Hepatocyte (in vitro differentiated cells): Measurements from ENCODE around the gene ABCA3.

Experiments used
- CTCF ChIP-seq: fragments of 200-600 bp; sonication (generic); IDR thresholded peaks from 2 replicates; pipeline ENCODE4 v1.5.1; 2016; ENCODE audit warnings: antibody characterized with exemption, mild to moderate bottlenecking; ENCODE audit not compliant: poor library complexity
- EZH2 ChIP-seq: fragments of 200-600 bp; sonication (generic); IDR thresholded peaks from 2 replicates; pipeline ENCODE4 v1.6.1; 2016; ENCODE audit warnings: antibody characterized with exemption, mild to moderate bottlenecking, borderline replicate concordance

DNA sequence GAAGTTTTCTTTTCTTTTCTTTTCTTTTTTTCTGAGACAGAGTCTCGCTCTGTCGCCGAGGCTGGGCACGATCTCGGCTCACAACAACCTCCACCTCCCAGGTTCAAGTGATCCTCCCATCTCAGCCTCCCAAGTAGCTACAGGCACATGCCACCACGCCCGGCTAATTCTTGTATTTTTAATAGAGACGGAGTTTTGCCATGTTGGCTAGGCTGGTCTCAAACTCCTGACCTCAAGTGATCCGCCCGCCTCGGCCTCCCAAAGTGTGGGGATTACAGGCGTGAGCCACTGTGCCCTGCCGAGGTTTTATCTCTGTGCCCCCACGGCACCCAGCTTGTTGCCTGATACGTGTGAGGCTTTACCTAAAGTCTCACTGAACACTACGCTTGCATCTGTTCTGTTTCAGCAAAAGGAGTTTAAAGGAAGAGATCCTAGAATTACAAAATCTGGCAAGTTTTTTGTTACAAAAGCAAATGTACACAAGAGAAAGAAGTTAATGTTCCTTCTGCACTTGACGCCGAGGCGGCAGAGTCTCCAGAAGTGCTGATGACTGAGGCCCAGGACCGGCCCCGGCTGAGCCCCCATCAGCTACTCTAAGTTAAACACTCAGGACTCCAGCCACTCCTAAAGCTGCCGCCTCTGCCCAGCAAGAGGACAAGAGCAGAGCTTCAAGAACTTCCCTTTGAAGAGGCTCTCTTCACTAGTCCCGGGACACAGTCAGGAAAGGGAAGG, 9.2 kb downstream of the ABCA3 start:
- no peak for TF ChIP-seq CTCF
- no peak for TF ChIP-seq EZH2
